Peyer's patch (tissue), 4 donors: ENCODE measurements around the gene GLT6D1. TPM values are rescaled to one million over a fixed set of nuclear protein-coding genes. Genes with fewer than 3 reads are reported as not detected.

Source experiments
- DNase-seq, 3 donors: peaks; one replicate each; pipeline ENCODE4 v3.0.0-alpha.2; 2017 to 2019
- H3K27ac ChIP-seq, 4 donors: fragments of 200-600 bp; sonication (generic); one replicate each; pipeline ENCODE4 v1.5.1; 2016 to 2019
- H3K27me3 ChIP-seq, 2 donors: fragments of 200-600 bp; sonication (generic); one replicate each; pipeline ENCODE4 v1.5.1; 2019
- H3K36me3 ChIP-seq, 3 donors: fragments of 200-600 bp; sonication (generic); one replicate each; pipeline ENCODE4 v1.5.1; 2016 to 2019
- H3K4me1 ChIP-seq, 4 donors: fragments of 200-600 bp; sonication (generic); one replicate each; pipeline ENCODE4 v1.5.1; 2016 to 2019
- H3K4me3 ChIP-seq, 4 donors: fragments of 200-600 bp; sonication (generic); 1 replicate in 3 of 4; 2 replicates in 1 of 4; pipeline ENCODE4 v1.5.1; 2016 to 2019; ENCODE audit warnings: mild to moderate bottlenecking in 1 of 4
- H3K9me3 ChIP-seq, 4 donors: fragments of 200-600 bp; sonication (generic); one replicate each; pipeline ENCODE4 v1.5.1; 2016 to 2019; ENCODE audit warnings: mild to moderate bottlenecking in 1 of 4
- POLR2A ChIP-seq, 2 donors: fragments of 450-650 bp; IDR thresholded peaks; one replicate each; pipeline ENCODE4 v1.5.1; 2017; ENCODE audit warnings: antibody characterized with exemption in 2 of 2, mild to moderate bottlenecking in 2 of 2, moderate library complexity in 2 of 2
- total RNA-seq, 4 donors: library from RNA; depleted of rRNA; stranded (reverse); fragments of >200 nt; gene quantifications; one replicate each; pipeline ENCODE4 v1.1.0, GENCODE V29; 2016
- TF ChIP-seq, protein P1 (sequence below), 6 experiments: fragments of 450-650 bp in 4 of 6; fragments of 200-600 bp in 2 of 6; sonication (generic) in 1 of 6; IDR thresholded peaks; one replicate each; pipeline ENCODE4 v1.5.1; 2017 to 2019; ENCODE audit warnings: antibody characterized with exemption in 6 of 6, mild to moderate bottlenecking in 3 of 6, moderate library complexity in 1 of 6

Gene GLT6D1
- total RNA-seq, 4 donors from 2014 or later, result not detected

DNA sequence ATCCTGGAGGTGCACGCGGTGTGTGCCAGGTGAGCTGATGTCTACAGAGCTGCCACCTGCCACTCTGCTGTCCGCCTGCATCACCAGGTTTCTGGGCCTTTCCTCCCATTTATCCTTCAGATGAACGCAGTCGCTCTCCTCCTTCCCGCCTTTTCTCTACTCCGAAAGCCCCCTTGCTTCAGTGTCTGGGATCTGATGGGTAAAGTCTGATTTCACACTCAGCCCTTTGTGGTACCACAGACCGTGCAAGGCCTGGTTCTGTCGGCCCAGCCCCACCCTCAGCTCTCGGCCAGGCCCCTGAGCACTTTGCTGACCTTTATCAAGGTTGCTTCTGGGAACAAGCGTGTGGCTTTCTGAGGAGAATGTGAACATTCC, 32.5 kb downstream of the GLT6D1 start:
- H3K4me3 ChIP-seq, result no peak overlapping the region
- no peaks in the 10 kb centered on the region for H3K9me3 ChIP-seq
- H3K27me3 ChIP-seq, result no peaks in the 10 kb centered on the region
- no peak overlapping the region for H3K27ac ChIP-seq
- DNase-seq, result no peak
- no peaks in the 10 kb centered on the region for H3K36me3 ChIP-seq
- H3K4me1 ChIP-seq, result no peaks in the 10 kb centered on the region
- no peak for TF ChIP-seq POLR2A (IDR thresholded peaks at IDR 0.05)
- TF ChIP-seq, protein P1, sequence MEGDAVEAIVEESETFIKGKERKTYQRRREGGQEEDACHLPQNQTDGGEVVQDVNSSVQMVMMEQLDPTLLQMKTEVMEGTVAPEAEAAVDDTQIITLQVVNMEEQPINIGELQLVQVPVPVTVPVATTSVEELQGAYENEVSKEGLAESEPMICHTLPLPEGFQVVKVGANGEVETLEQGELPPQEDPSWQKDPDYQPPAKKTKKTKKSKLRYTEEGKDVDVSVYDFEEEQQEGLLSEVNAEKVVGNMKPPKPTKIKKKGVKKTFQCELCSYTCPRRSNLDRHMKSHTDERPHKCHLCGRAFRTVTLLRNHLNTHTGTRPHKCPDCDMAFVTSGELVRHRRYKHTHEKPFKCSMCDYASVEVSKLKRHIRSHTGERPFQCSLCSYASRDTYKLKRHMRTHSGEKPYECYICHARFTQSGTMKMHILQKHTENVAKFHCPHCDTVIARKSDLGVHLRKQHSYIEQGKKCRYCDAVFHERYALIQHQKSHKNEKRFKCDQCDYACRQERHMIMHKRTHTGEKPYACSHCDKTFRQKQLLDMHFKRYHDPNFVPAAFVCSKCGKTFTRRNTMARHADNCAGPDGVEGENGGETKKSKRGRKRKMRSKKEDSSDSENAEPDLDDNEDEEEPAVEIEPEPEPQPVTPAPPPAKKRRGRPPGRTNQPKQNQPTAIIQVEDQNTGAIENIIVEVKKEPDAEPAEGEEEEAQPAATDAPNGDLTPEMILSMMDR (IDR thresholded peaks at IDR 0.05), result no peak

DNA sequence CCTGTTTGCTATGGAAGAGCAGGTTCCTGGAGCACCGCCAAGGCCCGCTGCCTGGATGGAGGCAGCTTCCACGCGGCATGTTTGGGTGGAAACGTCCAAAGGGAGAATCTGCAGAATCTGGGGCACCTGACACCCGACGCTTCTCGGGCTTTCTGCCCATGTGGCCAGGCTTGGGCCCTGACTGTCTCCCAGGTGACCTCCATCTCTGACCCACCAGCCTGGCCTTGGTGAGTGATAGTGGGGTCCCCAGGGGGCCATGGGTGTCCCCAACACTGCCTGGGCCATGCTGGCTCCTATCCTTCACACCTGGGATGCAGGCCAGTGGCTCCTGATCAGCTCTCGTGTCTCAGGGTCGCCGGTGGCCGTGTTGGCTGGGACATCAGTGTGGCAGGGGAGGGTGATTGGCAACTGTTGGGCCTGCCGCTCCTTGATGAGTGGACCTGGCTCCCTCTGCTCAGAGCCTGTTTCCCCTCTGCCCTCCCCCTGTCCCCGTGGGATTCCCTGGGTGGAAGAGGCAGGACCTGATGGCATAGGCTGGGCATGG, 34.0 kb downstream of the GLT6D1 start:
- no peak for TF ChIP-seq POLR2A (IDR thresholded peaks at IDR 0.05)
- TF ChIP-seq, protein P1 (IDR thresholded peaks at IDR 0.05), result no peak
- DNase-seq, result peak in 2 of 3 donors; percentile 30 to 40
- H3K27ac ChIP-seq, result no peak overlapping the region
- H3K4me1 ChIP-seq, result no peaks in the 10 kb centered on the region
- no peaks in the 10 kb centered on the region for H3K36me3 ChIP-seq
- H3K27me3 ChIP-seq, result no peaks in the 10 kb centered on the region
- no peaks in the 10 kb centered on the region for H3K9me3 ChIP-seq
- no peak overlapping the region for H3K4me3 ChIP-seq

DNA sequence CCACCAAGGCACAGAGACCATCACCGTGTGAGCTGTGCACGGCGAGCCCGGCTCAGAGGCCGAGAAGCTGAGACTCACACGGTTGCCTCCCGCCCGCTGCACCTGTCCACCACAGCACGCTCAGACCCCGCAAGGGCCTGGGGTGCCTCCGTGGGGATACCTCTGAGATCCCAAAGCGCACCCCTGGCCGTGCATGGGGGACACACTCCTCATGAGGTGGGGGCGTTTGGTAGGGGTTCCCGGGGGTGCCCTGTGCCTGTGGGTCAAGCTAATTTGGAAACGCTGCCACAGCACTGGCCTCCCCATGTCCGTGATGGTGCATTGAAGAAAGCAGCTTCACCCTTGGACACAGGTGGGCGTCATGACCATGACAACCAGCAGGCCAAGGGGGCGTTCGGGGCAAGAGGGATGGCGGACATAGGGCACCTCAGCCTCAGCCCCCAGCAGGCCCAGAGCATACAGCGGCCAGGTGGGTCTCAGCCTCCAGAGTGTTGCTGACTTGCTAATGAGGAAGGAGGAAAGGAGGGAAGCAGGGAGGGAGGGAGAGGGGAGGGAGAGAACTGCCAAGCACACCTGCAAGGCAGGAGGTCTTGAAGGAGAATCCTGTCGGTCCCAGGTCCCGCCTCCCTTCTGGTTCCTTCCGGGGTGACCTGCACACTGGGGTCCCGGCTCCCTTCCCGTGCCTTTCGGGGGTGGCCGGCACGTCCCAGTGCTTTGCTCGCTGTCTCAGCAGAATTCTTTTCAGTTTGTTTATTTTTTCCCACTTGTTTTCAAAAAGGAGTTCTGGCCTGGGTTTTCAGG, 34.7 kb downstream of the GLT6D1 start:
- Histone ChIP-seq H3K27me3 (no peaks in the 10 kb centered on the region), H3K4me3 (no peak overlapping the region), H3K36me3 (no peaks in the 10 kb centered on the region), H3K9me3 (no peaks in the 10 kb centered on the region), H3K4me1 (no peaks in the 10 kb centered on the region), H3K27ac (no peak overlapping the region)
- TF ChIP-seq POLR2A (IDR thresholded peaks at IDR 0.05), result no peak
- TF ChIP-seq, protein P1 (IDR thresholded peaks at IDR 0.05), result no peak
- DNase-seq, result peak in 2 of 3 donors; percentile 38 to 44

DNA sequence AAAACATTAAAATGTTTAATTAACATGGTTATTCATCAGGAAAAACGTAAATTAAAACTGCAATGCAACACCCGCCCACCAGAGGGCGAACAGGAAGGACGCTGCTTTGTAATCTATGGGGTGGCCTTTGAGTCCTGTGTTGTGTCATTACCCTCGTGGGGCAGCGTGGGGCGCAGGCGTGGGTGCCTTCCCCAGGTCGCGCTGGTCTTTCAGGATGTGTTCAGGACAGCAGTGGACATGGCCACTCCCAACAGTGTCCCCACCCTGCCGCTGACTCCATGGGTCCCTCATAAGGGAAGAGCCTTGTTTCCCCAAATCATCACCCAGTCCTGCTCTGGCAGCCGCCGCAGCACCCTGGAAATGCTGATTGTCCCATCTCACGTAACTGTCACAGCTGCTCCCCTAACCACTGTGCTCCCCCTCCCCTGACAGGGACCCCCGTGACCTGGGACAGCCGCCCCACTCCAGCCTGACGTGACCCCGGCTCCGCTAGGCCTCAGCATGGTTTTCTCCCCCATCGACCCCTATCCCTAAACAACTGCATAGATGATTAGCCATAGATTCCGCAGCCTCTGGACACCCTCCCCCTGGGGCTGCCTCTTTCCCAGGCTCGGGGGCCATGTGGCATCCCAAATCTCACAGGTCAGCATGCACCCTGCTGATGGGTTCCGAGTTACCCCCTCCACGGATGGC, 36.4 kb downstream of the GLT6D1 start:
- no peaks in the 10 kb centered on the region for H3K36me3 ChIP-seq
- no peak overlapping the region for H3K27ac ChIP-seq
- H3K27me3 ChIP-seq, result no peaks in the 10 kb centered on the region
- H3K9me3 ChIP-seq, result no peaks in the 10 kb centered on the region
- peak; percentile 28 to 67 (median 52) for DNase-seq
- TF ChIP-seq POLR2A (IDR thresholded peaks at IDR 0.05), result no peak
- TF ChIP-seq, protein P1 (IDR thresholded peaks at IDR 0.05), result peak in 5 of 6 experiments; percentile 34 to 71 (median 57)
- no peaks in the 10 kb centered on the region for H3K4me1 ChIP-seq
- H3K4me3 ChIP-seq, result no peak overlapping the region

DNA sequence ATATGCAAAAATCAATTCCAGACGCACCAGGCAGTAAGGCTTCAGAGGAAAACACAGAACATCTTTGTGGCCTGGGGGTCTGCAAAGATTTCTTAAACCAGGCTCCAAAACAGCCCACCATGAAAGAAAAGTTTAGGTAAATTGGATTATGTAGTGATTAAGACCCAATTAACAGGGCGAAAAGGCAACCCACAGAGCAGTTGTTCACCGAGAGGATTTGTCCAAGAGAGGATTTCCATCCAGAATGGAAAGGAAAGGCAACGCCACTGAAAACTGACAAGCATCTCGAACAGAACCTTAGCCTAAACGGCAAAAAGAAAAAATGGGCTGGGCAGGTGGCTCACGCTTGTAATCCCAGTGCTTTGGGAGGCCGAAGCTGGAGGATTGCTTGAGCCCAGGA, 37.4 kb downstream of the GLT6D1 start:
- DNase-seq, result no peak
- TF ChIP-seq, protein P1 (IDR thresholded peaks at IDR 0.05), result no peak
- TF ChIP-seq POLR2A (IDR thresholded peaks at IDR 0.05), result no peak
- Histone ChIP-seq H3K9me3 (no peaks in the 10 kb centered on the region), H3K36me3 (no peaks in the 10 kb centered on the region), H3K27ac (no peak overlapping the region), H3K4me1 (no peaks in the 10 kb centered on the region), H3K27me3 (no peaks in the 10 kb centered on the region), H3K4me3 (no peak overlapping the region)
